K562 (cell line): Measurements from ENCODE around the gene FKBP2. TPM values are rescaled to one million over a fixed set of nuclear protein-coding genes. Genes with fewer than 3 reads are reported as not detected.

Experiments
- ELF2 ChIP-seq: fragments of 250-450 bp; sonication (Bioruptor Pico); IDR thresholded peaks from 2 replicates; pipeline ENCODE4 v1.5.0; 2021; ENCODE audit warnings: mild to moderate bottlenecking
- EP400 ChIP-seq: fragments of 450-650 bp; IDR thresholded peaks from 2 replicates; pipeline ENCODE4 v1.6.1; 2017; ENCODE audit warnings: antibody characterized with exemption, mild to moderate bottlenecking, moderate library complexity
- GTF2A2 ChIP-seq: IDR thresholded peaks from 2 replicates; pipeline ENCODE4 v1.6.1; 2016; ENCODE audit warnings: mild to moderate bottlenecking, missing genetic modification characterization, missing compliant biosample characterization
- HNRNPL ChIP-seq: fragments of 200-400 bp; formaldehyde crosslinking; IDR thresholded peaks from 2 replicates; pipeline ENCODE4 v1.6.1; 2017; ENCODE audit warnings: low read depth, mild to moderate bottlenecking, low read length
- KLF1 ChIP-seq: fragments of 450-650 bp; IDR thresholded peaks from 2 replicates; pipeline ENCODE4 v1.6.1; 2016; ENCODE audit warnings: missing genetic modification characterization, missing compliant biosample characterization
- NR2C2 ChIP-seq, 2 experiments: fragments of 200-800 bp in 1 of 2; sonication (Bioruptor generic) in 1 of 2; sonication (generic) in 1 of 2; formaldehyde crosslinking in 1 of 2; IDR thresholded peaks; 2 replicates each; pipeline versions ENCODE4 v1.6.1 to v1.8.0; 2016 to 2022; ENCODE audit warnings: mild to moderate bottlenecking in 1 of 2, missing compliant biosample characterization in 1 of 2, missing genetic modification characterization in 1 of 2, missing genetic modification reagents in 1 of 2
- POLR2A ChIP-seq: fragments of 450-650 bp; conservative IDR thresholded peaks from 2 replicates; pipeline ENCODE4 v1.6.1; 2016
- REST ChIP-seq, 2 experiments: fragments of 450-650 bp; formaldehyde crosslinking in 1 of 2; IDR thresholded peaks; 2 replicates each; pipeline versions ENCODE4 v1.4.0 to v1.6.1; 2014 to 2020; ENCODE audit warnings: mild to moderate bottlenecking in 2 of 2, borderline replicate concordance in 1 of 2, low read depth in 1 of 2
- ZNF263 ChIP-seq: sonication (generic); formaldehyde crosslinking; IDR thresholded peaks from 2 replicates; pipeline ENCODE4 v1.8.0; 2022; ENCODE audit warnings: mild to moderate bottlenecking, missing genetic modification reagents, borderline replicate concordance
- ZSCAN32 ChIP-seq: fragments of 450-650 bp; formaldehyde crosslinking; IDR thresholded peaks from 2 replicates; pipeline ENCODE4 v1.4.0; 2020; ENCODE audit warnings: mild to moderate bottlenecking, moderate library complexity
- polyA plus RNA-seq, 8 experiments: library from polyadenylated mRNA; depleted of rRNA in 4 of 8; stranded (reverse) in 5 of 8; unstranded in 3 of 8; fragments of >200 nt; fragmentation: Nextera tagmentation in 2 of 8; fragmentation: Illumina TruSeq in 1 of 8; extraction: Ambion mirVana in 2 of 8; extraction: Trizol in 1 of 8; gene quantifications; 2 replicates each; pipeline versions ENCODE4 v1.2.1 to v1.2.3, GENCODE V29; 2011 to 2014; ENCODE audit warnings: inconsistent platforms in 1 of 8, missing spikeins in 1 of 8
- total RNA-seq, 7 experiments: library from RNA; depleted of rRNA in 6 of 7; stranded (reverse); fragments of >200 nt in 6 of 7; fragmentation: Illumina TruSeq in 2 of 7; extraction: Trizol in 2 of 7; gene quantifications; 2 replicates each; pipeline versions ENCODE4 v1.2.1 to v1.2.3, GENCODE V29; 2011 to 2021; ENCODE audit warnings: low replicate concordance in 1 of 7
- TF ChIP-seq, protein P1 (sequence below): fragments of 450-650 bp; IDR thresholded peaks from 2 replicates; pipeline ENCODE4 v1.6.1; 2016
- TF ChIP-seq, protein P2 (sequence below), 3 experiments: fragments of 200-800 bp in 1 of 3; fragments of 250-450 bp in 1 of 3; fragments of 450-650 bp in 1 of 3; sonication (Bioruptor Pico) in 1 of 3; sonication (Bioruptor generic) in 1 of 3; formaldehyde crosslinking in 1 of 3; IDR thresholded peaks; 2 replicates each; pipeline versions ENCODE4 v1.6.1 to v1.8.0; 2016 to 2022; ENCODE audit warnings: mild to moderate bottlenecking in 2 of 3, missing genetic modification characterization in 2 of 3, missing compliant biosample characterization in 1 of 3, moderate library complexity in 1 of 3

FKBP2 gene
- total and polyA plus RNA-seq, 9 of the 15 experiments (the other 6 are each of a cell fraction or from before 2014, with no cell fraction given) = 3.5 to 151 (median 58.1) TPM

DNA sequence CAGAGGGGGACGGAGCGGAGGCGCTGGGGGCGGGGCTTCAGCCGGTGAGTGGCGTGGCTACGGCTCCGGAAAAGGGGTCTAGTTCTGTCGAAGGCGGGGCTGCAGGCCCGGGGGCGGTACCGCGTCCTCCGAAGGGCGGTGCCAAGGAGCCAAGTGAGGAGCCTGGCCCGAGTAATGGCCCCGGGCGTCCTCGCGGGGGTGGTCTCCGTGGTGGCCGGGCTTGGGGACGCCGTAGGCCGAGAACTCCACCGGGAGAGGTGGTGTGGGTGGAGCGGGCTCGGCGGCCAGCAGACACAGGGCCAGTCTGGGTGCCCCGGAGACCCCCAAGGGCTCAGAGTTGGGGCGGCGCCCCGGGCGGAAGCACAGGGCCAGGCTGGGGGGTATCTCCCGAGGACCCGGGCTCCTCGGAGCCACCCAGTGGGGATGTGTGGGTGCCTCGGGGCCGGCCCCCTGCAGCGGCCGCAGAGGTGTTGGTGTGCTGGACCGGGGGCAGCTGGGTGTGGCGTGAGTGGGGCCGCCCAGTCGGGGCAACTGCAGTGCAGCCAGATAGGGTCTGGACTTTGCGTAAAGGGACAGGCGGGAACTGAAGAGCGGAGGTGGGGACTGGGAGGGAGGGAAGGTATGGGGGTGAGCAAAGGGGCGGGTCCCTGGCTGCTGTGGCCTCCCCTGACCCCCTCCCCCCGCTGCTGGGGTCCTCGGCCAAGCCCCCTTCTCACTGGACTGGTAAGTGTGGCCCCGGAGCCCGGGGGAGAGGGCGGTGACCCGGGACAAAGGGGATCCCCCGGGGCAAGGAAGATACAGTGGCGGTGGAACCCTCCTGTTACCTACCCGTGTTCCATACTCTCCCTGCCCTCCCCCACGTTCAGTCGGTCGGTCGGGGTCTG lies 838 bp downstream of the FKBP2 start (continued):
- no peak for TF ChIP-seq REST (IDR thresholded peaks at IDR 0.05; ENCODE audit: borderline replicate concordance)
- peak; percentile 70; the same call in 1 of the 2 replicates for TF ChIP-seq REST (CRISPR knock-in tag; IDR thresholded peaks at IDR 0.05; ENCODE audit: low read depth)
- TF ChIP-seq, protein P1, sequence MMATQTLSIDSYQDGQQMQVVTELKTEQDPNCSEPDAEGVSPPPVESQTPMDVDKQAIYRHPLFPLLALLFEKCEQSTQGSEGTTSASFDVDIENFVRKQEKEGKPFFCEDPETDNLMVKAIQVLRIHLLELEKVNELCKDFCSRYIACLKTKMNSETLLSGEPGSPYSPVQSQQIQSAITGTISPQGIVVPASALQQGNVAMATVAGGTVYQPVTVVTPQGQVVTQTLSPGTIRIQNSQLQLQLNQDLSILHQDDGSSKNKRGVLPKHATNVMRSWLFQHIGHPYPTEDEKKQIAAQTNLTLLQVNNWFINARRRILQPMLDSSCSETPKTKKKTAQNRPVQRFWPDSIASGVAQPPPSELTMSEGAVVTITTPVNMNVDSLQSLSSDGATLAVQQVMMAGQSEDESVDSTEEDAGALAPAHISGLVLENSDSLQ = peak; percentile 98
- peak; percentile 38; the same call in 1 of the 2 replicates for TF ChIP-seq KLF1 (tag)
- TF ChIP-seq POLR2A = peak; percentile 91
- TF ChIP-seq HNRNPL = peak; percentile 84
- TF ChIP-seq ELF2 (CRISPR knock-in tag) = 0 out of 2 replicates have a peak, but pooled peaks have one; percentile 29
- TF ChIP-seq ZNF263 = 0 out of 2 replicates have a peak, but pooled peaks have one; percentile 8
- no peak for TF ChIP-seq ZSCAN32
- TF ChIP-seq, protein P2, sequence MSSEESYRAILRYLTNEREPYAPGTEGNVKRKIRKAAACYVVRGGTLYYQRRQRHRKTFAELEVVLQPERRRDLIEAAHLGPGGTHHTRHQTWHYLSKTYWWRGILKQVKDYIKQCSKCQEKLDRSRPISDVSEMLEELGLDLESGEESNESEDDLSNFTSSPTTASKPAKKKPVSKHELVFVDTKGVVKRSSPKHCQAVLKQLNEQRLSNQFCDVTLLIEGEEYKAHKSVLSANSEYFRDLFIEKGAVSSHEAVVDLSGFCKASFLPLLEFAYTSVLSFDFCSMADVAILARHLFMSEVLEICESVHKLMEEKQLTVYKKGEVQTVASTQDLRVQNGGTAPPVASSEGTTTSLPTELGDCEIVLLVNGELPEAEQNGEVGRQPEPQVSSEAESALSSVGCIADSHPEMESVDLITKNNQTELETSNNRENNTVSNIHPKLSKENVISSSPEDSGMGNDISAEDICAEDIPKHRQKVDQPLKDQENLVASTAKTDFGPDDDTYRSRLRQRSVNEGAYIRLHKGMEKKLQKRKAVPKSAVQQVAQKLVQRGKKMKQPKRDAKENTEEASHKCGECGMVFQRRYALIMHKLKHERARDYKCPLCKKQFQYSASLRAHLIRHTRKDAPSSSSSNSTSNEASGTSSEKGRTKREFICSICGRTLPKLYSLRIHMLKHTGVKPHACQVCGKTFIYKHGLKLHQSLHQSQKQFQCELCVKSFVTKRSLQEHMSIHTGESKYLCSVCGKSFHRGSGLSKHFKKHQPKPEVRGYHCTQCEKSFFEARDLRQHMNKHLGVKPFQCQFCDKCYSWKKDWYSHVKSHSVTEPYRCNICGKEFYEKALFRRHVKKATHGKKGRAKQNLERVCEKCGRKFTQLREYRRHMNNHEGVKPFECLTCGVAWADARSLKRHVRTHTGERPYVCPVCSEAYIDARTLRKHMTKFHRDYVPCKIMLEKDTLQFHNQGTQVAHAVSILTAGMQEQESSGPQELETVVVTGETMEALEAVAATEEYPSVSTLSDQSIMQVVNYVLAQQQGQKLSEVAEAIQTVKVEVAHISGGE (CRISPR knock-in tag; IDR thresholded peaks at IDR 0.05) = peak in 2 of 3 experiments; percentile 68 to 96; a peak in 3 of 6 replicates
- TF ChIP-seq NR2C2 (CRISPR knock-in tag; IDR thresholded peaks at IDR 0.05) = 0 out of 2 replicates have a peak, but pooled peaks have one; percentile 32
- no peak for TF ChIP-seq NR2C2 (tag; IDR thresholded peaks at IDR 0.05)
- peak; percentile 71 for TF ChIP-seq EP400
- TF ChIP-seq GTF2A2 = no peak
